ENCODE data around the gene ABTB2.
A peak's percentile ranks its signal among the peaks of the same experiment; 100 is the strongest.

ABTB2 gene

DNA sequence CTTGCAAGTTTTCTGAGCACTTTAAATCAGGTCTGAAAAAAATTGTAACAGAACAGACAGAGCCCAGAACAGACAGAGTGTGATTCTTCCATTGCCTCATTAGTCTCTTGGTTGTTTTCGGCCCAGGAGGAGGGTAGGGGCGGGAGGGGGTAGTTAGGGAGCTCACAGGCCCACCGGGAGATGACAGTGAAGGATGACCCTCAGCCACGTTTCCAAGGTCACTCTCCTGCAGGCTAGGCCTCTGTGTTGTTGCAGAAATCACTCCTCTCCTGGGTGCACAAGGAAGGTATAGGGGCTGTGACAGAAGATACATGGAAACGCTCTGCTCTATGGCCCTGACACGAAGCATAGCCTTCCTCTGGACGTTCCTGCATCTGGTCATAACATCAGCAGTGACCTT lies 69.3 kb downstream of the ABTB2 start:
- ATAC-seq = no peak

DNA sequence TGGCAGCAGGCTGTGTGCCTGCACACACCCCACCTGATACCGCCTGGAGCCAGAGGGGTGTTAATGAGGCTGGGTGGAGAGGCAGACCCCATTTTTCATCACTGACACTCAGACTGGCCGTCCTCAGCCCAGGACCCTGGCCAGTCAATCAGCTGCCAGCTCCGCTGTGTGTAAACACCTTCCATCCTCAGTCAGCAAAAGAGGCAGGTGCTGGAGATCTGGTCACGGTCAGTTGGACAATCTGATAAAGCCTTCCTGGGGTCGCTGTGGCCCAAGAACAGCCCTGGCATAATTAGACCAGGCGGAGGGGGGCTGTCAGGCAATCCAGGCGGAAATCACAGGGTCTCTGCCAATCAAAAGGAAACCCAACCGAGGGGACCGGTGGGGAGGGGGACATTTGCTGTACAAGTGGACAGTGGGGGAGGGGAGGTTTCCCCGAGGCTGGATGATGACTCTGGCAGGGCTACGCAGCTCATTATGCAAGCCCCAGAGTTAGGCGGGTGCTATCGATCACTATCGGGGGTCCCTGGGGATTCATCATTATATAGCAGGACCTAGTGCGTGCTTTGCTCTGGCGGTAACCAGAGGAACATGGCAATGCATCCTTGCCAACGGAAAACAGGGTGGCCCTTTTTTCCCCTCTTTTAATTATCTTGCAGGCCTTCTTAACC lies 72.9 kb downstream of the ABTB2 start:
- ATAC-seq = no peak
- TF ChIP-seq TCF4 (CRISPR knock-in tag; IDR thresholded peaks at IDR 0.05; ENCODE audit: borderline replicate concordance) (peak; percentile 40; the same call in 1 of the 2 replicates), BACH2 (CRISPR knock-in tag; IDR thresholded peaks at IDR 0.05; ENCODE audit: borderline replicate concordance) (no peak), ZNF8 (CRISPR knock-in tag; IDR thresholded peaks at IDR 0.05) (0 out of 2 replicates have a peak, but pooled peaks have one; percentile 43)
- TF ChIP-seq, protein P1, sequence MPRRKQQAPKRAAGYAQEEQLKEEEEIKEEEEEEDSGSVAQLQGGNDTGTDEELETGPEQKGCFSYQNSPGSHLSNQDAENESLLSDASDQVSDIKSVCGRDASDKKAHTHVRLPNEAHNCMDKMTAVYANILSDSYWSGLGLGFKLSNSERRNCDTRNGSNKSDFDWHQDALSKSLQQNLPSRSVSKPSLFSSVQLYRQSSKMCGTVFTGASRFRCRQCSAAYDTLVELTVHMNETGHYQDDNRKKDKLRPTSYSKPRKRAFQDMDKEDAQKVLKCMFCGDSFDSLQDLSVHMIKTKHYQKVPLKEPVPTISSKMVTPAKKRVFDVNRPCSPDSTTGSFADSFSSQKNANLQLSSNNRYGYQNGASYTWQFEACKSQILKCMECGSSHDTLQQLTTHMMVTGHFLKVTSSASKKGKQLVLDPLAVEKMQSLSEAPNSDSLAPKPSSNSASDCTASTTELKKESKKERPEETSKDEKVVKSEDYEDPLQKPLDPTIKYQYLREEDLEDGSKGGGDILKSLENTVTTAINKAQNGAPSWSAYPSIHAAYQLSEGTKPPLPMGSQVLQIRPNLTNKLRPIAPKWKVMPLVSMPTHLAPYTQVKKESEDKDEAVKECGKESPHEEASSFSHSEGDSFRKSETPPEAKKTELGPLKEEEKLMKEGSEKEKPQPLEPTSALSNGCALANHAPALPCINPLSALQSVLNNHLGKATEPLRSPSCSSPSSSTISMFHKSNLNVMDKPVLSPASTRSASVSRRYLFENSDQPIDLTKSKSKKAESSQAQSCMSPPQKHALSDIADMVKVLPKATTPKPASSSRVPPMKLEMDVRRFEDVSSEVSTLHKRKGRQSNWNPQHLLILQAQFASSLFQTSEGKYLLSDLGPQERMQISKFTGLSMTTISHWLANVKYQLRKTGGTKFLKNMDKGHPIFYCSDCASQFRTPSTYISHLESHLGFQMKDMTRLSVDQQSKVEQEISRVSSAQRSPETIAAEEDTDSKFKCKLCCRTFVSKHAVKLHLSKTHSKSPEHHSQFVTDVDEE (CRISPR knock-in tag; IDR thresholded peaks at IDR 0.05) = peak; percentile 38; the same call in 1 of the 2 replicates
- TF ChIP-seq, protein P2, sequence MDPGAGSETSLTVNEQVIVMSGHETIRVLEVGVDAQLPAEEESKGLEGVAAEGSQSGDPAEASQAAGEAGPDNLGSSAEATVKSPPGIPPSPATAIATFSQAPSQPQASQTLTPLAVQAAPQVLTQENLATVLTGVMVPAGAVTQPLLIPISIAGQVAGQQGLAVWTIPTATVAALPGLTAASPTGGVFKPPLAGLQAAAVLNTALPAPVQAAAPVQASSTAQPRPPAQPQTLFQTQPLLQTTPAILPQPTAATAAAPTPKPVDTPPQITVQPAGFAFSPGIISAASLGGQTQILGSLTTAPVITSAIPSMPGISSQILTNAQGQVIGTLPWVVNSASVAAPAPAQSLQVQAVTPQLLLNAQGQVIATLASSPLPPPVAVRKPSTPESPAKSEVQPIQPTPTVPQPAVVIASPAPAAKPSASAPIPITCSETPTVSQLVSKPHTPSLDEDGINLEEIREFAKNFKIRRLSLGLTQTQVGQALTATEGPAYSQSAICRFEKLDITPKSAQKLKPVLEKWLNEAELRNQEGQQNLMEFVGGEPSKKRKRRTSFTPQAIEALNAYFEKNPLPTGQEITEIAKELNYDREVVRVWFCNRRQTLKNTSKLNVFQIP (CRISPR knock-in tag; IDR thresholded peaks at IDR 0.05; ENCODE audit: borderline replicate concordance, low read depth) = no peak

More for the DNA sequence above, 69.3 kb downstream of the ABTB2 start:
- TF ChIP-seq, protein P3, sequence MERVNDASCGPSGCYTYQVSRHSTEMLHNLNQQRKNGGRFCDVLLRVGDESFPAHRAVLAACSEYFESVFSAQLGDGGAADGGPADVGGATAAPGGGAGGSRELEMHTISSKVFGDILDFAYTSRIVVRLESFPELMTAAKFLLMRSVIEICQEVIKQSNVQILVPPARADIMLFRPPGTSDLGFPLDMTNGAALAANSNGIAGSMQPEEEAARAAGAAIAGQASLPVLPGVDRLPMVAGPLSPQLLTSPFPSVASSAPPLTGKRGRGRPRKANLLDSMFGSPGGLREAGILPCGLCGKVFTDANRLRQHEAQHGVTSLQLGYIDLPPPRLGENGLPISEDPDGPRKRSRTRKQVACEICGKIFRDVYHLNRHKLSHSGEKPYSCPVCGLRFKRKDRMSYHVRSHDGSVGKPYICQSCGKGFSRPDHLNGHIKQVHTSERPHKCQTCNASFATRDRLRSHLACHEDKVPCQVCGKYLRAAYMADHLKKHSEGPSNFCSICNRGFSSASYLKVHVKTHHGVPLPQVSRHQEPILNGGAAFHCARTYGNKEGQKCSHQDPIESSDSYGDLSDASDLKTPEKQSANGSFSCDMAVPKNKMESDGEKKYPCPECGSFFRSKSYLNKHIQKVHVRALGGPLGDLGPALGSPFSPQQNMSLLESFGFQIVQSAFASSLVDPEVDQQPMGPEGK (CRISPR knock-in tag; IDR thresholded peaks at IDR 0.05; ENCODE audit: borderline replicate concordance) = no peak
- TF ChIP-seq OSR1 (CRISPR knock-in tag; IDR thresholded peaks at IDR 0.05) = no peak
- TF ChIP-seq ISL1 (CRISPR knock-in tag; IDR thresholded peaks at IDR 0.05) = no peak
- TF ChIP-seq BACH2 (CRISPR knock-in tag; IDR thresholded peaks at IDR 0.05; ENCODE audit: borderline replicate concordance) = no peak
- no peak for TF ChIP-seq PPARA (CRISPR knock-in tag; IDR thresholded peaks at IDR 0.05; ENCODE audit: borderline replicate concordance)
- TF ChIP-seq ZNF565 (CRISPR knock-in tag; conservative IDR thresholded peaks at IDR 0.05; ENCODE audit: low read depth) = no peak
- no peak for TF ChIP-seq ESRRG (CRISPR knock-in tag; IDR thresholded peaks at IDR 0.05)
- no peak for TF ChIP-seq CSDC2 (CRISPR knock-in tag; IDR thresholded peaks at IDR 0.05)
- TF ChIP-seq, protein P4, sequence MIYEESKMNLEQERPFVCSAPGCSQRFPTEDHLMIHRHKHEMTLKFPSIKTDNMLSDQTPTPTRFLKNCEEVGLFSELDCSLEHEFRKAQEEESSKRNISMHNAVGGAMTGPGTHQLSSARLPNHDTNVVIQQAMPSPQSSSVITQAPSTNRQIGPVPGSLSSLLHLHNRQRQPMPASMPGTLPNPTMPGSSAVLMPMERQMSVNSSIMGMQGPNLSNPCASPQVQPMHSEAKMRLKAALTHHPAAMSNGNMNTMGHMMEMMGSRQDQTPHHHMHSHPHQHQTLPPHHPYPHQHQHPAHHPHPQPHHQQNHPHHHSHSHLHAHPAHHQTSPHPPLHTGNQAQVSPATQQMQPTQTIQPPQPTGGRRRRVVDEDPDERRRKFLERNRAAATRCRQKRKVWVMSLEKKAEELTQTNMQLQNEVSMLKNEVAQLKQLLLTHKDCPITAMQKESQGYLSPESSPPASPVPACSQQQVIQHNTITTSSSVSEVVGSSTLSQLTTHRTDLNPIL (CRISPR knock-in tag; IDR thresholded peaks at IDR 0.05; ENCODE audit: low read depth) = no peak

DNA sequence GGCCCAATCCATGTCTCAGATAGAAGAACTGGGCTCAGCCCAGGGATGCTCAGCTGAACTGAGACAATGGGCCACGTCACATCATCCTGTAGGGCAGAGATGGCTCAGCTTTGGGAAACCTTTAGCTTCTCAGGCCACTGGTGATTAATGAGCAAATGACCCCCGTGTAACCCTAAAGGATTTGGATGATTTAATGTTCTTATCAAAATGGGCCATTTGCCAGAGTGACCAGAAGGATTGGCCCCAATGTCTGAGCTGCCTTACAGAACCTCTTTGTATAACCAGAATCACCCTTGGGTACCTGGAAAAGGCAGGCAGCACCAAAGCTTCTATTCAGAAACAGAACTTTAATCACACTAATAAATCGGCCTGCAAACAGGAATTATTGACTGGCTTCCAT lies 73.7 kb downstream of the ABTB2 start:
- ATAC-seq = peak; percentile 32; the same call in 1 of the 3 replicates
- TF ChIP-seq BACH2 (CRISPR knock-in tag; IDR thresholded peaks at IDR 0.05; ENCODE audit: borderline replicate concordance) (no peak), OSR1 (CRISPR knock-in tag; IDR thresholded peaks at IDR 0.05) (no peak), TCF4 (CRISPR knock-in tag; IDR thresholded peaks at IDR 0.05; ENCODE audit: borderline replicate concordance) (peak; percentile 36; the same call in 1 of the 2 replicates), SNAI2 (CRISPR knock-in tag; IDR thresholded peaks at IDR 0.05) (no peak), ZFP30 (CRISPR knock-in tag; IDR thresholded peaks at IDR 0.05) (no peak), ESRRG (CRISPR knock-in tag; IDR thresholded peaks at IDR 0.05) (no peak), PPARA (CRISPR knock-in tag; IDR thresholded peaks at IDR 0.05; ENCODE audit: borderline replicate concordance) (no peak; the same call in 1 of the 2 replicates), ZNF8 (CRISPR knock-in tag; IDR thresholded peaks at IDR 0.05) (no peak), ZNF565 (CRISPR knock-in tag; conservative IDR thresholded peaks at IDR 0.05; ENCODE audit: low read depth) (0 out of 2 replicates have a peak, but pooled peaks have one; percentile 24), CSDC2 (CRISPR knock-in tag; IDR thresholded peaks at IDR 0.05) (no peak), RARB (CRISPR knock-in tag; IDR thresholded peaks at IDR 0.05) (no peak), ARNTL (CRISPR knock-in tag; IDR thresholded peaks at IDR 0.05; ENCODE audit: borderline replicate concordance, low read depth) (no peak), ZC3H10 (CRISPR knock-in tag; IDR thresholded peaks at IDR 0.05) (no peak), ZFP3 (CRISPR knock-in tag; IDR thresholded peaks at IDR 0.05) (no peak; the same call in 1 of the 2 replicates), ZNF70 (CRISPR knock-in tag; IDR thresholded peaks at IDR 0.05) (no peak), GLIS3 (CRISPR knock-in tag; IDR thresholded peaks at IDR 0.05) (no peak), ISL1 (CRISPR knock-in tag; IDR thresholded peaks at IDR 0.05) (0 out of 2 replicates have a peak, but pooled peaks have one; percentile 19)
- TF ChIP-seq, protein P3 (CRISPR knock-in tag; IDR thresholded peaks at IDR 0.05; ENCODE audit: borderline replicate concordance) = no peak
- TF ChIP-seq, protein P1 (CRISPR knock-in tag; IDR thresholded peaks at IDR 0.05) = no peak
- TF ChIP-seq, protein P4 (CRISPR knock-in tag; IDR thresholded peaks at IDR 0.05; ENCODE audit: low read depth) = no peak

All from SK-N-SH treated with all-trans-retinoic acid at 6 μM for 48 hours (cell line).